Stimulated activated CD4-positive, alpha-beta T cell treated with anti-CD3 and anti-CD28 coated beads, Interleukin-4, amount 100 ng/mL, for 4 hours (primary cell): ENCODE results near the gene KCNF1.

Experiments
- DNase-seq, 2 experiments: peaks; one replicate each; pipeline ENCODE4 v3.0.0-alpha.2; 2020

The KCNF1 gene

DNA sequence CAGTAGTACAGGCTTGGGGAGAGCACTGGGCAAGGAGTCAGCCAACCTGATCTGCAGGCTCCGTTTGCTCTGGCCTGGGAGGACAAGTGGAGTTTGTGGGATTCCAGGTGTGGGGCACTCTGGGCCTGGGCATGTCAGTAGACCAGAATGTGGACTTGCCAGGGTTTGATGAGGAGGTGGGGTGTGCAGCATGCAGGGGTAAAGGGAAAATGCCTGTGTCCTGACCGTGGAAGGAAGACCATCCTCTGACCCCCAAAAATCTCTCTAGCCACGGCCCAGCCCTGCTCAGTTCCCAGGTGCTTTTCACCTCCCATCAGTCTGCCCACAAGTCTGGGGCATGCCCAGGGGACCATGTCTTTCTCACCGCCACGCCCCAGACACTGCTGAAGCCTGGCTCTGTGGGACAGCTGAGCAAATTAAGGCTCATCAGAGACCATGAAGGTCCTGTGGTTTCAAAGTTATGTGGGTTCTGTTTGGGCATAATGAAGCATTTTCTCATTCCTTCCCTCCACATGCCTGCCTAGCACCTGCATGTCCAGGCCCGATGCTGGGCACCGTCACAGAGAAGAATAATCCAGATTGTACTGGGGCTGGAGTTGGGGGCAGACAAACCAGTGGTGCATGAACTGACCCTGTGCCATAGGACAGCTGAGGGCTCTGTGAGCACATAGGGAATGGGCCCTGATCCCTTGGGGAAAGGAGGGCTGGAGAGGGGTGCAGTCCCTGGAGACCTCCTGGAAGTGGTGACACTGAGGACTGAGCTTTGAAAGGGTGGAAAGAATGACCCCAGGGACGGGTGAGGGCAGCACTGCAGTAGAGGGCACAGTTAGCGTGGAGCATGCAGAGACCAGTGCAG is 6.5 kb upstream of the KCNF1 start:
- DNase-seq, result no peak

DNA sequence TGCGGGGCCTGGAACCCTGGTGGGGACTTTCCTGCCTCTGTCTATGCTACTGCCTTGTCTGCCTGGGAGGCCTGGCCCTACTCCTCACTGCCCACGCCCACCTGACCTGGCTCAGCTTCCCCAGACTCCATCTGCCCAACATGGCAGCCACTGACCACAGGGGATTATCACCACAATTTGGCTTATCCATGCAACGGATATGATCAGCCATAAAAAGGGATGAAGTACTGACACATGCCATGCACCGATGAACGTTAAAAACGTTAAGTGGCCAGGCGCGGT is 5.9 kb upstream of the KCNF1 start:
- DNase-seq, result no peak

DNA sequence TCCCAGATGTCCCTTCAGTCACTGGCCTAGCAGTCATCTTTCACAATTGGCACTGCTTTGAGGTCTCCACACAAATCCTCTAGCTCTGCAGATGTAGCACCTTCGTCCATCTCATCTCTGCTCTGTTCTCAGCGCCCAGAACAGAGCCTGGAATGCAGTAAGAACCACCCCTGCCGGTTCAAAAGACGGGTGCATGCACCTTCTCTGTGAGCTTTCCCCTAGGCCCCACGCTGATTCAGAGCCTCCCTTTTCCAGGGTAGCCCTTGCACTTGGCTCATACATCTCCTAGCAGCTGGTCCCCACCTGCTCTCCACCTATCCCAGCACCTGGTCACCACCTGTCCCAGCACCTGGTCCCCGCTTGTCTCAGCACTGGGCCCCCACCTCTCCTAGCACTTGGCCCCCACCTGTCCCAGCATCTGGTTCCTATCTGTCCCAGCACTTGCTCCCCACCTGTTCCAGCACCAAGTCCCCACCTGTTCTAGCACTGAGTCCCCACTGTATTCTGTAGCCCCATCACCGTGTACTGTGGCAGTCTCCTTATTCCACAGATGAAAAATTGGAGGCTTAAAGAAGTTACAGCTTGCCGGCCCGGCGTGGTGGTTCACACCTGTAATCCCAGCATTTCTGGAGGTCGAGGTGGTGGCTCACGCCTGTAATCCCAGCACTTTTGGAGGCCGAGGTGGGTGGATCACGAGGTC is 4.7 kb upstream of the KCNF1 start:
- DNase-seq, result no peak

DNA sequence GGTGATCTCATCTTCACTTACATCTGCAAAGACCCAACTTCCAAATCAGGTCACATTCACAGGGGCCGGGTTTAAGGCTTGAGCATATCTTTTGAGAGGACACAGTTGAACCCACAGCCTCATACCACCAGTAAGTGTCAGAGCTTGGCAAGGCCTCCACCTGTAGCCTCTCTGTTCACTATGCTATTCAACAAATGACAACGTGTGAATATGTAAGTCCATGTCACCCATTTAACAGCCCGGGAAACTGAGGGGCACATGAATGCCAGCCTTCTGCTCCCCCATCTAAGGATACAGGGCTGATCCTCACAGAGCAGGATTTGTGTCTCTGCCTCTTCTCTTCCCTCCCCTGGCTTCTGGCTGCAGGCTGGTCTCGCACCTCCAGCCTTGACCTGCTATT is 3.5 kb upstream of the KCNF1 start:
- DNase-seq, result no peak

DNA sequence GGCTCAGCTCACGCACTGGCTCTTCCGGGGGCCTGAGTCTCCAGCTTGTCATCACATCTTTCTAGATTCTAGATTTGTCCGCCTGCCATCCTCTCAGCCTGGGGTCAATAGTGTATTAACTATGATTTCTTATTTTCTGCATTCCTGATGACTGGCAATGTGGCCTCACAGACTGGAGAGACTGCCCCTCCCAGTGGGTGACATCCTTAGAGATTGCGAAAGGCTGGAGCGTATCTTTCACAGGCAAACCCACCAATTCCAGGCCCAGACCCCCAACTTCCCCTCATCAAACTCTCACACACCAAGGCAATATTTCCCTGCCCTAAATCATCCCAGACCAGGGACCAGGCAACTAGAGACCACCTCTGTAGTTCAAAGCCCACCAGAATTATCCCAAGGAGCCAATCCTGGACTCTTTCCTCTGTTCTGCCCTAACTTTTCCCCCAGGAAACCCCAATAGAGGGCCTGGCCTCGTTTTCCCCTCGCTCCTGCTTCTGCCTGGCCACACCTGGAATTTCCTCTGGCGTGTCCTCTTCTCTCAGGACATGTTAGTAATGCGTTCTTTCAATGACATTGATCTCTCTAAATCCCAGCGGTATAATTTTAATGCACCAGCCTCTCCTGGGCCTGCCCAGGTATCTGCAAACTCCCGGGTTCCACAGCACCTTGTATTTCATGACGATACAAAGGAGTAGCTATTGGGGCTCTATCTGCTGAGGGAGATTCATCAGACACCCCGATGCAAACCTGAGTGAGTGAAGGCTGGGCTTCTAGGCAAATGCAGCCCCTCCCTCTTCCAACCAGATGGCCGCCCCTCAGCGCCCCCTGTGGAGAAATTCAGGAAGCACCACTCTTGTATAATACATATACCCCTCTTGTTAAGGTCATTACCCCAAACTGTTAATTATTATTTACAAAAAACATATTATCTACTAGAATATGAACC is 2.4 kb upstream of the KCNF1 start:
- DNase-seq, result no peak

DNA sequence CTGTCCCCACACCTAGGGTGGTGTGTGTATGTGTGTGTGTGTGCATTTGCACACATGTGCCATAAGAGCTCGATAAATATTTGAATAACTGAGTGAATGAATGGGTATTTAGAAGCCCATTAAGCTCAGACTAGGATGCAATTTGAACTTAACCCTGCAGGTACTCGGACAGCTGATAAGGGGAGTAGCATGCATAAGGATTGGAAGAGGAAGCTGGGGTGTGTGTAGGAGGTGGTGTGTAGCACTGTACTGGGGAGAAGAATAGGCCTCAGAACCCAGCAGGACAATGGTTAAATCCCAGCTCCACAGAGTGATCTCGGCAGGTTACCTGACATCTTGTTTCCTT is 1.8 kb upstream of the KCNF1 start:
- DNase-seq, result no peak

DNA sequence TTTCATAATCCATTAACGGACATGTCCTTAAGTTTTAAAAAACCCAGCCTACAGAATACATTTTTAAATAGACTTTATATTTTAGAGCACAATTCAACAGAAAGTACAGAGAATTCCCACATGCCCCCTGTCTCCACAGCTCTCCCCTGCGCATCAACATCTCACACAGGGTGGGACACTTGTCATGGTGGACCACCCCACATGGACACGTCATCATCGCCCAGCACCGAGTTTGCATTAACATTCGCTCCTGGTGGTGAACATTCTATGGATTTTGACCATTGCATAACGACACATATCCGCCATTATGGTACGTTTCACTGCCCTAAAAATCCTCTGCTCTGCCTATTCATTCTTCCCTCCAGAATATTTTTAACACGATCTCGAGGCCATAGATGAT is 1.1 kb upstream of the KCNF1 start:
- DNase-seq, result no peak

DNA sequence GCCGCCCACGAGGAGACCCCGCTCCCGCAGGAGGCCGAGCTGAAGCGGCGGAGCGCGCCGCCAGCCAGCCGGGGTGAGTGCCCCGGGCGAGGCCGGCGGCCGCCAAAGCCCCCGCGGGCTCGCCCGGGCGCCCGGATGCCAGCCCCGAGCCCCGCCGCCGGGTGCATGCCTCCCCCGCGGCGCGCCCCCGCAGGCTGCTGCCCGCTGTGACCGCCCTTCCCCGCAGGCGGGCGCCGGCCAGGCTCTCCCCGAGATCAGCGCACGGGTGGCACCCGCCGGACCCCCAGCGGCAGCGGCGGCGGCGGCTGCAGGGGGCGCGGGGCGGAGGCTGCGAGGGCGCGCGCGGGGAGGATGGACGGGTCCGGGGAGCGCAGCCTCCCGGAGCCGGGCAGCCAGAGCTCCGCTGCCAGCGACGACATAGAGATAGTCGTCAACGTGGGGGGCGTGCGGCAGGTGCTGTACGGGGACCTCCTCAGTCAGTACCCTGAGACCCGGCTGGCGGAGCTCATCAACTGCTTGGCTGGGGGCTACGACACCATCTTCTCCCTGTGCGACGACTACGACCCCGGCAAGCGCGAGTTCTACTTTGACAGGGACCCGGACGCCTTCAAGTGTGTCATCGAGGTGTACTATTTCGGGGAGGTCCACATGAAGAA is 470 bp downstream of the KCNF1 start:
- no peak for DNase-seq

DNA sequence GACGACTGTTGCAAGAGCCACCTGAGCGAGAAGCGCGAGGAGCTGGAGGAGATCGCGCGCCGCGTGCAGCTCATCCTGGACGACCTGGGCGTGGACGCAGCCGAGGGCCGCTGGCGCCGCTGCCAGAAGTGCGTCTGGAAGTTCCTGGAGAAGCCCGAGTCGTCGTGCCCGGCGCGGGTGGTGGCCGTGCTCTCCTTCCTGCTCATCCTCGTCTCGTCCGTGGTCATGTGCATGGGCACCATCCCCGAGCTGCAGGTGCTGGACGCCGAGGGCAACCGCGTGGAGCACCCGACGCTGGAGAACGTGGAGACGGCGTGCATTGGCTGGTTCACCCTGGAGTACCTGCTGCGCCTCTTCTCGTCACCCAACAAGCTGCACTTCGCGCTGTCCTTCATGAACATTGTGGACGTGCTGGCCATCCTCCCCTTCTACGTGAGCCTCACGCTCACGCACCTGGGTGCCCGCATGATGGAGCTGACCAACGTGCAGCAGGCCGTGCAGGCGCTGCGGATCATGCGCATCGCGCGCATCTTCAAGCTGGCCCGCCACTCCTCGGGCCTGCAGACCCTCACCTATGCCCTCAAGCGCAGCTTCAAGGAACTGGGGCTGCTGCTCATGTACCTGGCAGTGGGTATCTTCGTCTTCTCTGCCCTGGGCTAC is 1.2 kb downstream of the KCNF1 start:
- DNase-seq, result no peak

DNA sequence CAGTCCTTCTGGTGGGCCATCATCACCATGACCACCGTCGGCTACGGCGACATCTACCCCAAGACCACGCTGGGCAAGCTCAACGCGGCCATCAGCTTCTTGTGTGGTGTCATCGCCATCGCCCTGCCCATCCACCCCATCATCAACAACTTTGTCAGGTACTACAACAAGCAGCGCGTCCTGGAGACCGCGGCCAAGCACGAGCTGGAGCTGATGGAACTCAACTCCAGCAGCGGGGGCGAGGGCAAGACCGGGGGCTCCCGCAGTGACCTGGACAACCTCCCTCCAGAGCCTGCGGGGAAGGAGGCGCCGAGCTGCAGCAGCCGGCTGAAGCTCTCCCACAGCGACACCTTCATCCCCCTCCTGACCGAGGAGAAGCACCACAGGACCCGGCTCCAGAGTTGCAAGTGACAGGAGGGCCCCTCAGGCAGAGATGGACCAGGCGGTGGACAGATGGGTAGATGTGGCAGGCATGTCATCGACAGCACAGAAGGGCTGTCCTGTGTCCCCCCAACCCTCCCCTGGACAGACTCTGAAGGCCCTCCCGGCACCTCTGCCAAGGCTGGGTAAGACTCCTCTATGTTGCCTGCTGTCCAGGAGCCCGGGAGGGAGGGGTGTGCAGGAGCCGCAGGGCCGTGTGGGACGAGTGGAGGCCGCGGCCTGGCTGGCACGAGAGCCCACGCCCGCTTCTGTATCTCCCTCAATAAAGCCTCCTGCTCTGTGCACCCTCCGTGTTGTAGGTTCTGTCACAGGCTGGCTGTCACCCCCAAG is 2.0 kb downstream of the KCNF1 start:
- DNase-seq, result no peak

DNA sequence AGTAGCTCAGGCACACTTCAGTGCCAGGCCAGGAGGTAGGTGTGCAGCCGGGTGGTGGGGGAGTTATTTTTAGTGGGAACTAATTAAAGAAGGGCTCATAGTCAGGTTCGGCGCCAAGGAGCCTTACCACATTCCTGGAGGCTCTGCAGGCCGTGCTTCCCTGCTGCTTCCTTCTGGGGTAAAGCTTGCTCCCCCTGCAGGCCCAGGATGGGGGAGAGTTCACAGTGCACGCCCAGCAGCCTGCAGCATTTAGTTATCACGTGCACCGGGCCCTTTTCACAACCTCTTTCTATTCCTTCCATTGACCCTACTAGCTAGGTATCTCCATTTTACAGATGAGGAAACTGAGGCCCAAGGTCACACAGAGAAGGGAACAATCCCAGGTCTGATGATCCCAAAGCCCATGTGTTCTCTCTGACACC is 2.5 kb downstream of the KCNF1 start:
- no peak for DNase-seq

DNA sequence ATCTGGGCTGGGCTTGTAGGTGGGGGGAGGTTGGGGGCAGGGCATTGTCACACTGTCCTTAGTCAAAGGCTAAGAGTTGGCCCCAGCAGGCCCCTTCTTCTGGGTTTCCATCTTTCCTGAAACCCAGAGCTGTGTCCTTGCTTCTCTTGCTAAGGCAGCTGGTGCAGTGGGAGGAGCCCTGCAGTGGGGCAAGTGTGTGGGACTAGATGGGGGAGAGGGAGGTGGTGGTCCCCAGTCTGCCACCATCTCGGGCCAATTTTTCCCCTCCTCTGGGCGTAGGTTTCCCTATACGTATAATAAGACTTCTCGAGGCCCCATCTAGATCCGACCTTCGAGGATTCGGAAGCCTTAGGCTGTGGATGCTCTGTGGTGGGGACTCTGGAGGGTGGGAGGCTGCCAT is 3.5 kb downstream of the KCNF1 start:
- no peak for DNase-seq

DNA sequence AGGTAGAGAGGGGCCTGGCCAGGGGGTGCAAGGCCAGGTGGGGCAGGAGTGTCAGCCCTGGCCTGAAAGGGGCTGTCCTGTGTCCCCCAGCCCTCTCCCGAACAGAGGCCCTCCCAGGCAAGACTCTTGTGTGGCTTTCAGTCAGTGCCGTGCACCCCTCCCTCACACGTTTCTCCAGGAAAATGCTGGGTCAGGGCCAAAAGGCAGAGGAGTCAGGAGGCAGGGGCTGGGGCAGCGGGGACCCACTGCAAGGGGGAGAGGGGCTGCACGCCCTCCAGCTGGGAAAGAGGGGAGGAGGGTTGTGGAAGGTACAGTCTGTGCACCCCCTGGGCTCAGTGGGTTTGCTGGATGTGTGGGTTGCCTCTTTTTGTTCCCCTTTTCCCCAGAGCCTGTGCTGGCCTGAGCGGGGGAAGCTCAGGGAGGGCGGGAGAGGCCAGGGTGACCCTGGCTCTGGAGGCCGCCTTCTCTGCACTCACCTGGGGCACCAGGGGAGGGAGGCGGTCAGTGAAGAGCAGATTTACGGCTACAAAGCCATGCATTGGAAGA is 4.1 kb downstream of the KCNF1 start:
- no peak for DNase-seq

DNA sequence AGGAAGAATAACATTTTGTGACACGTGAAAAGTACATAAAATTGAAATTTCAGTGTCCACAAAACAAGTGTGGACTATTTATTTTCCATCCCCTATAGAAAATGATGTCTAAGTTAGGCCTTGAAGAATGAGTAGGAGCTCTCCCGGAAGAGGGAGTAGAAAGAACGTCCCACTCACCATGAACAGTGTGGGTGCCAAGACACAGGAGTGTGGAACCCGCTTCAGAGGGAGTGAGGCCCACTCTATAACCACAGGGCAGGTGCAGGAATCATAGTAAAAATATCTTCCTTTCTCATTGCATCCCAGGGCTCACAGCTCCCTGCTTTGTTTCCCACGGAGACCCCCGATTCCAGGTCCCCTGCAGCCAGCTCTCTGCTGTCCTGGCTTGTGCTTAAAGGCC is 5.2 kb downstream of the KCNF1 start:
- no peak for DNase-seq

DNA sequence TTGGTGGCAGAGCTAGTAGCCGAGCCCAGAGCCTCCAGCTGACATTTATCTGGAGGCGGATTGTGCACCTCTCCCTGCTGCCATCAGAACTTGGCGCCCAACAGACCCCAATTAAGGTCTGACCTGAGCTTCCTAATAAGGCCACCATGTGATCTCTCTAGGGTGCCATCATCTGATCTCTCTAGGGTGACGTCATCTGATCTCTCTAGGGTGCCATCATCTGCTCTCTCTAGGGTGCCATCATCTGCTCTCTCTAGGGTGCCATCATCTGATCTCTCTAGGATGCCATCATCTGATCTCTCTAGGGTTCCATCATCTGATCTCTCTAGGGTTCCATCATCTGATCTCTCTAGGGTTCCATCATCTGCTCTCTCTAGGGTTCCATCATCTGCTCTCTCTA is 6.2 kb downstream of the KCNF1 start:
- DNase-seq, result no peak

DNA sequence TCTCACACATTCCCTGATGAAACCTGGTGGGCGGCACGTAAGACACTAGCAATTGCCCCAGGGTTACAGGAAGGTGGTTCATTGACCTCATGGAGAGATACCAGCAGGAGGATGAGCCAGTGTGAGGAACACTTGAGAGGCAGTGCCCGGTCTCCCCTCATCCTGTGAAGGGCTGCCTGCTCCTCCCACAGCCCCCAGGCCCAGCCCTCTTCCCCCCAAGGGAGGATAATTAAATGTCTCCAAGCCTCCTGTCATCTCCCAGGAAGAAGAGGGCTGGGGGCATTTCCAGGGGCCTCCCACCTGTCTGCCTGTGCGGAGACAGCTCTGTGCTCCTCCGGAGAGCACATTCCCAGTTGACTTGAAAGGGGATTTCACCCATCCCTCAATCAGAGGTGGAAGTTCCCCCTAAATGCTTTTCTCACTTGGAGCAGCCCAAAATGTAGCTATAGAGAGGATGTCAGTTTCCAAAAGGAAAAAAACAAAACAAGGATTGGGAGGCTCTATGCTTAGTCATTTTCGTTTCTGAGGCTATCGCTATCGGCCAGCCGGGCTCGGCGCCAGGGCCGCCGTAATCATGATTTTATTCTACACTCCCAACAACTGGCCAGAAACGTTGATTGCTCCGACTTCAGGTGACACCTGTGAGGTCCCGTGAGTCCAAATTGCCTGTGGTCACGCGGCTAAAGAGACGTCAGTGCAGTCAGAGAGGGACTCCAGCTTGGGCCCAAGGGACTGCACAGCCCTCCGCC is 7.1 kb downstream of the KCNF1 start:
- no peak for DNase-seq

DNA sequence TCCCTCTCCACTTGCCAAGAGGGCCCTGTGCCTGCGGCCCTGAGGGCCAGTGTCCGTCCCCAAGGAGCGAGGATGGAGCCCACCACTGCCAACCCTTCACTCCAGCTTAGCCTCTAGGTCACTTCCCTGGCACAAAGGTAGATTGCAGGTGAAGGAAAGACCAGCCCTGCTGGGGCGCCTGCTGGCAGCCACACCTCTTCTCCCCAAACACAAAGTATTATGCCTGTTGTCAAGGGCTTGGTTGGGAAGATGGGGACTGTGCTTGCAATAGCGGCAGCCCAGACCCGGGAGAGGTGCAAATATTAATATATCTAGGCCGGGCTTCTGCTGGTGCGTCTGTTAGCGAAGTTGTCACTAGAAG is 7.7 kb downstream of the KCNF1 start:
- no peak for DNase-seq

DNA sequence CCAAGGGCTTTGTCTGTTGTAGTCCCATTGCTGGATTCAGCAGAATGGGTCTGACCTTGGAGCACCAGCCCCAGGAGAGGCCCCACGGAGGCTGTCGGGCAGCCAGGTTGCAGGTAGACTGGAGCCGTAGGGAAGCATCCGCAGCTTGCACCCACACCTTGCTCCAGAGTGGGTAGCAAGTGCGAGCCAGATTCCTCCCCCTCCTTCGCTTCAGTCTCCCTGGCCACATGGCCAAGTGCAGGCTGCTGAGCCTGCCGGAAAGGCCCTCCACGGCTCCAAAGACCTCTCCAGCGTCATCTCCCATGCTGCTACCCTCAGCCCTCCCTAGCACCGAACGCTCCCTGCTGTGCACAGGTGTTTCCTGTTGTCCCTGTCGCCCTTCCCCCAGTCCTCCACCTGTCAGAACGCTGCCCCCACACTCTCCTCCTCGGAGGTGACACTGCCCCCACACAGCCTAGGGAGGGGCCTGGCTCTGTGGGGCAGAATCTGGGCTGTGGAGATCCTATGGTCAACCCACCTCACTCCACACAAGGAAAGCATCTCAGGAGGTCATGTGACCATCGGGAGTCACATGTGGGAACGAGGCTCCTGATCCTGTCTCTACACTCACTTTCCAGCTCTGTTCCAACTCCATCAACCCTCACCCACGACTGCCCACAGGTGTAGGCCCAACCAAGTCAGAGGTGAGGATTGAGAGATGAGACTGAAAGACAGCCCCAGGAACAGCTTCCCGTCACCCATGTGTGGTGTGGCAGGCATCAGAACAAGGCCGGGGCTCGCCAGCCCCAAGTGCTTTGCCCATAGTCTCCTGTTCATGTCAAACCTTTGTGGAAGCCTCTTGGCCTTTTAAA is 8.3 kb downstream of the KCNF1 start:
- DNase-seq, result no peak

DNA sequence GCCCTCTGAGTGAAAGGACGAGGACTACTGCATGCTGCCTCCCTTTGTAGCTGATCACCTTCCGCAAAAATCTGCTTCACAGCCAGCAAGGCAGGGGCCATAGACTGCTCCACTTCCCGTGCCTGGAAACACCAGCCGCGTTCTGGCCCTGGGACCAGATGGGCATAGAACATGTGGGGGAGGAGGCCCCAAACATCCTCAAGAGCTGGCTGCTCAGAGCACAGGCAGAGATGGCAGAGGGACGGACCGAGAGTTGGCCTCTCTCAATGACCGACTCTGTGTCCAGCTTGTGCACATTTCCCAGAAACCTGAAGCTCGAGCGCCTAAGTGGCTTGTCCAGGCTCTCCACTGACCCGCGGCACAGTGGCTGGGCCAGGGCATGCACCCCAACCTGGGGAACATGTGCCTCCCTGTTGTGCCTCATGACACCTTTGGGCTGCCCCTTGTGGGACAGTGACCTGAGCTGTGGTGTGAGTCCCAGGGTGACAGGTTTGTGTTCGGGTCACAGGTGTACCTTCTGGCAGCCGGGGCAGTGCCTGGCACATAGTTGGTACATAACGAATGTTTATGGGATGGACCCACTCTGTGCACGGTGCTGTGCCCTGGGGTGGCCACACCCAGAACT is 9.1 kb downstream of the KCNF1 start:
- no peak for DNase-seq
